A549 (cell line): Measurements from ENCODE around the gene D2HGDH.

Source experiments
- CHD2 ChIP-seq: fragments of 150-350 bp; IDR thresholded peaks from 2 replicates; pipeline ENCODE4 v1.6.1; 2014; ENCODE audit warnings: low read length; ENCODE audit not compliant: partially characterized antibody
- CTCF ChIP-seq: fragments of >200 bp; sonication (Bioruptor Twin); formaldehyde crosslinking; IDR thresholded peaks from 3 replicates; pipeline ENCODE4 v1.5.1; 2016
- EP300 ChIP-seq, 2 experiments: fragments of >200 bp; sonication (Bioruptor Twin); formaldehyde crosslinking; IDR thresholded peaks; 2 replicates in 1 of 2; 3 replicates in 1 of 2; pipeline ENCODE4 v1.6.1; 2016 to 2017
- NPAS2 ChIP-seq: fragments of 250-450 bp; sonication (Bioruptor Pico); IDR thresholded peaks from 2 replicates; pipeline ENCODE4 v1.8.0; 2022; ENCODE audit warnings: mild to moderate bottlenecking, moderate library complexity, borderline replicate concordance
- POLR2A ChIP-seq: IDR thresholded peaks from 2 replicates; pipeline ENCODE4 v1.6.1; 2012; ENCODE audit warnings: mild to moderate bottlenecking, low read length
- POLR2AphosphoS2 ChIP-seq: conservative IDR thresholded peaks from 2 replicates; pipeline ENCODE4 v1.6.1; 2012; ENCODE audit warnings: low read length, improper control_type of control experiment, inconsistent platforms
- SMC3 ChIP-seq: fragments of >200 bp; sonication (Bioruptor Twin); formaldehyde crosslinking; IDR thresholded peaks from 3 replicates; pipeline ENCODE4 v1.6.1; 2018; ENCODE audit warnings: inconsistent platforms
- TF ChIP-seq, protein P1 (sequence below): fragments of 450-650 bp; IDR thresholded peaks from 2 replicates; pipeline ENCODE4 v1.6.1; 2014; ENCODE audit warnings: antibody characterized with exemption

DNA sequence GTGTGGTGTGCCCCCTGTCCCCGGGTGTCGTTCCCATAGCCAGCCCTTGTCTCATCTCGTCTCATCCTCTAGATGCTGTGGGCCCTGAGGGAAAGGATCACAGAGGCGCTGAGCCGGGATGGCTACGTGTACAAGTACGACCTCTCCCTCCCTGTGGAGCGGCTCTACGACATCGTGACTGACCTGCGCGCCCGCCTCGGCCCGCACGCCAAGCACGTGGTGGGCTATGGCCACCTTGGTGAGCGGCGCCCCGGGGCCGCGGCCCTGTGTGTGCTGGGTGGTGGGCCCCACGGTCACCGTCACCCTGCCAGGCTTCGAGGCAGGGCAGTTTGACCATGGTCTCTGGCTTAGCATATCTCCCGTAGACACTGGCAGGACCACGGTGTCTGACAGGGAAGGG lies 21.3 kb downstream of the D2HGDH start:
- TF ChIP-seq POLR2AphosphoS2, result no peak
- TF ChIP-seq NPAS2 (CRISPR knock-in tag), result no peak
- no peak for TF ChIP-seq EP300 (IDR thresholded peaks at IDR 0.05)
- no peak for TF ChIP-seq CTCF
- no peak for TF ChIP-seq SMC3
- no peak for TF ChIP-seq POLR2A
- TF ChIP-seq, protein P1, sequence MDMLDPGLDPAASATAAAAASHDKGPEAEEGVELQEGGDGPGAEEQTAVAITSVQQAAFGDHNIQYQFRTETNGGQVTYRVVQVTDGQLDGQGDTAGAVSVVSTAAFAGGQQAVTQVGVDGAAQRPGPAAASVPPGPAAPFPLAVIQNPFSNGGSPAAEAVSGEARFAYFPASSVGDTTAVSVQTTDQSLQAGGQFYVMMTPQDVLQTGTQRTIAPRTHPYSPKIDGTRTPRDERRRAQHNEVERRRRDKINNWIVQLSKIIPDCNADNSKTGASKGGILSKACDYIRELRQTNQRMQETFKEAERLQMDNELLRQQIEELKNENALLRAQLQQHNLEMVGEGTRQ, result no peak
- TF ChIP-seq CHD2, result no peak
